Tibial nerve (tissue), 4 donors: ENCODE results near the gene C1orf174. TPM values are rescaled to one million over a fixed set of nuclear protein-coding genes. Genes with fewer than 3 reads are reported as not detected.

Experiments used
- DNase-seq, 2 donors: peaks; one replicate each; pipeline ENCODE4 v3.0.0-alpha.2; 2019; ENCODE audit warnings: low spot score in 2 of 2
- H3K27ac ChIP-seq, 4 donors: fragments of 200-600 bp; sonication (generic) in 3 of 4; one replicate each; pipeline ENCODE4 v1.5.1; 2017 to 2019; ENCODE audit warnings: mild to moderate bottlenecking in 1 of 4
- H3K27me3 ChIP-seq, 2 donors: fragments of 200-600 bp; sonication (generic) in 1 of 2; one replicate each; pipeline versions ENCODE4 v1.5.1 to v1.6.0; 2017 to 2019
- H3K36me3 ChIP-seq, 3 donors: fragments of 200-600 bp; sonication (generic); one replicate each; pipeline ENCODE4 v1.5.1; 2018 to 2019
- H3K4me1 ChIP-seq, 4 donors: fragments of 200-600 bp; sonication (generic) in 3 of 4; one replicate each; pipeline ENCODE4 v1.5.1; 2017 to 2019
- H3K4me3 ChIP-seq, 4 donors: fragments of 200-600 bp; sonication (generic) in 3 of 4; one replicate each; pipeline ENCODE4 v1.5.1; 2017 to 2019; ENCODE audit warnings: mild to moderate bottlenecking in 1 of 4, moderate library complexity in 1 of 4
- H3K9me3 ChIP-seq, 4 donors: fragments of 200-600 bp; sonication (generic) in 3 of 4; one replicate each; pipeline ENCODE4 v1.5.1; 2017 to 2019
- CTCF ChIP-seq, 5 experiments: fragments of 200-600 bp in 3 of 5; fragments of 450-650 bp in 2 of 5; sonication (generic) in 3 of 5; IDR thresholded peaks; one replicate each; pipeline ENCODE4 v1.5.1; 2016 to 2019; ENCODE audit warnings: antibody characterized with exemption in 5 of 5, mild to moderate bottlenecking in 3 of 5, moderate library complexity in 2 of 5
- EP300 ChIP-seq, 2 donors: sonication (generic); formaldehyde crosslinking; IDR thresholded peaks; one replicate each; pipeline ENCODE4 v1.6.1; 2017; ENCODE audit warnings: antibody characterized with exemption in 2 of 2, mild to moderate bottlenecking in 1 of 2
- POLR2A ChIP-seq, 2 donors: fragments of 450-650 bp; IDR thresholded peaks; one replicate each; pipeline ENCODE4 v1.6.1; 2017; ENCODE audit warnings: antibody characterized with exemption in 2 of 2, mild to moderate bottlenecking in 2 of 2, moderate library complexity in 2 of 2
- WGBS, 2 donors: methylation state at CpG; one replicate each; pipeline ENCODE4 v1.1.5; 2018; 5-methylcytosine and 5-hydroxymethylcytosine counted together
- total RNA-seq, 4 donors: library from RNA; depleted of rRNA; stranded (reverse); fragments of >200 nt; gene quantifications; one replicate each; pipeline ENCODE4 v1.1.0, GENCODE V29; 2016

C1orf174 gene
- total RNA-seq, 4 donors from 2014 or later, result 18.2 to 24.6 (median 19.1) TPM

- TF ChIP-seq POLR2A (IDR thresholded peaks at IDR 0.05), result no peak
- no peak for TF ChIP-seq CTCF (IDR thresholded peaks at IDR 0.05)
- TF ChIP-seq EP300 (IDR thresholded peaks at IDR 0.05), result no peak
- H3K4me1 ChIP-seq, result peaks cover 0 to 3% (median 0%) of the 10 kb centered on the region in 4 donors
- no peak overlapping the region for H3K27ac ChIP-seq
- DNase-seq, result no peak
- H3K4me3 ChIP-seq, result no peak overlapping the region
- 80 to 88% methylated on average over 6 to 7 of the region's 8 CpGs for WGBS, 2 donors
- no peaks in the 10 kb centered on the region for H3K36me3 ChIP-seq
- H3K9me3 ChIP-seq, result no peaks in the 10 kb centered on the region
- H3K27me3 ChIP-seq, result no peaks in the 10 kb centered on the region
These were observed 17.7 kb upstream of the C1orf174 start for GRCh38 chr1:3917761-3918160.

GRCh38 chr1:3915551-3916121, 15.6 kb upstream of the C1orf174 start:
- no peak for DNase-seq
- peaks cover 0 to 6% (median 0%) of the 10 kb centered on the region in 4 donors for H3K4me1 ChIP-seq
- H3K9me3 ChIP-seq, result no peaks in the 10 kb centered on the region
- no peak overlapping the region for H3K27ac ChIP-seq
- H3K27me3 ChIP-seq, result peaks cover 0 to 15% of the 10 kb centered on the region in 2 donors
- H3K36me3 ChIP-seq, result no peaks in the 10 kb centered on the region
- no peak for TF ChIP-seq CTCF (IDR thresholded peaks at IDR 0.05)
- no peak for TF ChIP-seq EP300 (IDR thresholded peaks at IDR 0.05)
- TF ChIP-seq POLR2A (IDR thresholded peaks at IDR 0.05), result no peak
- H3K4me3 ChIP-seq, result no peak overlapping the region
- WGBS, 2 donors, result 85 to 88% methylated on average over 13 of the region's 15 CpGs

- Histone ChIP-seq H3K27ac (no peak overlapping the region), H3K27me3 (peaks cover 0 to 22% of the 10 kb centered on the region in 2 donors), H3K36me3 (no peaks in the 10 kb centered on the region), H3K4me3 (no peak overlapping the region), H3K4me1 (peaks cover 0 to 6% (median 0%) of the 10 kb centered on the region in 4 donors), H3K9me3 (no peaks in the 10 kb centered on the region)
- no peak for DNase-seq
- WGBS, 2 donors, result 89 to 95% methylated on average over 13 to 14 of the region's 14 CpGs
- TF ChIP-seq EP300 (IDR thresholded peaks at IDR 0.05) (no peak), POLR2A (IDR thresholded peaks at IDR 0.05) (no peak), CTCF (IDR thresholded peaks at IDR 0.05) (no peak)
These were observed 14.8 kb upstream of the C1orf174 start for GRCh38 chr1:3914911-3915310.

GRCh38 chr1:3914331-3914851, 14.3 kb upstream of the C1orf174 start:
- 90% methylated on average over 18 to 21 of the region's 21 CpGs for WGBS, 2 donors

GRCh38 chr1:3912809-3913685, 13.0 kb upstream of the C1orf174 start:
- no peak for DNase-seq
- Histone ChIP-seq H3K4me3 (no peak overlapping the region), H3K27ac (no peak overlapping the region), H3K36me3 (no peaks in the 10 kb centered on the region), H3K27me3 (peaks cover 0 to 25% of the 10 kb centered on the region in 2 donors), H3K9me3 (no peaks in the 10 kb centered on the region), H3K4me1 (peaks cover 0 to 6% (median 0%) of the 10 kb centered on the region in 4 donors)
- 85 to 89% methylated on average over 14 to 23 of the region's 23 CpGs for WGBS, 2 donors
- TF ChIP-seq CTCF (IDR thresholded peaks at IDR 0.05) (no peak), POLR2A (IDR thresholded peaks at IDR 0.05) (no peak), EP300 (IDR thresholded peaks at IDR 0.05) (no peak)

More at GRCh38 chr1:3914331-3914851, 14.3 kb upstream of the C1orf174 start:
- TF ChIP-seq POLR2A (IDR thresholded peaks at IDR 0.05), result no peak
- no peak overlapping the region for H3K27ac ChIP-seq
- no peaks in the 10 kb centered on the region for H3K9me3 ChIP-seq
- H3K36me3 ChIP-seq, result no peaks in the 10 kb centered on the region
- DNase-seq, result no peak
- peaks cover 0 to 6% (median 0%) of the 10 kb centered on the region in 4 donors for H3K4me1 ChIP-seq
- H3K4me3 ChIP-seq, result no peak overlapping the region
- peaks cover 0 to 25% of the 10 kb centered on the region in 2 donors for H3K27me3 ChIP-seq
